Eye (tissue), 1 donor: ENCODE measurements around the gene RUVBL2.

ENCODE experiments used
- DNase-seq: peaks from one replicate; pipeline ENCODE4 v3.0.0-alpha.2; 2015

RUVBL2 gene

GRCh38 chr19:48989701-48990291 is 3.9 kb upstream of the RUVBL2 start:
- DNase-seq, result no peak

- no peak for DNase-seq
Measured at GRCh38 chr19:48990400-48990799, 3.3 kb upstream of the RUVBL2 start.

GRCh38 chr19:48991011-48991609 is 2.6 kb upstream of the RUVBL2 start:
- DNase-seq, result no peak

- DNase-seq, result peak; percentile 51
Measured at GRCh38 chr19:48991873-48992580, 1.7 kb upstream of the RUVBL2 start.

DNA sequence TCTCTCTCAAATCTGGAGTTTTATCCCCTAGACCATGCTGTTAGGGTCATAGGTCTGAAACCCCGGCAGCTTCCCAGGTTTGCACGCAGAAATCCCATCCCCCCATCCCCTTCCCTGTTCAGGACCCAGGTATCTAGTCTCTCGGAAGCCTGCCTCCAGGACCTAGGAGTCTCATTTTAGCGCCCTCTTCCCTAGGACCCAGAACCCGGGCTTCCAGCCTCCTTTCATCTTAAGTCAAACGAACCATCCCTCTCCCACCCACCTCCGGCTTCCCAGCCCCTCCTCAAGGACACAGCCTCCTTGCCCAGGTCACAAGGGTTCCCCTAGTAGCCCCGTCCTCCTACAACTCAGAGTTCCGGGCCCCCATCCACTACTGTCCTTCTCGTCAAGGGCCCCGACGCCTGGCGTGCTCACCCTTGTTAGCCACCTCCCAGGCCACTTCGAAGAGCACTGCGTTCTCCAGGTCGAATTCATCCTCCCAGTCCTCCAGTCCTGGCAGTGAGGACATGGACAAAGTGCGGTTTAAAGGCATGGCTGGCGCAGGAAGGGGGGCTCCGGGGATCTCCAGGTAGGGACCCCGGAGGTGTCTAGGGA is 1.0 kb upstream of the RUVBL2 start:
- no peak for DNase-seq

DNA sequence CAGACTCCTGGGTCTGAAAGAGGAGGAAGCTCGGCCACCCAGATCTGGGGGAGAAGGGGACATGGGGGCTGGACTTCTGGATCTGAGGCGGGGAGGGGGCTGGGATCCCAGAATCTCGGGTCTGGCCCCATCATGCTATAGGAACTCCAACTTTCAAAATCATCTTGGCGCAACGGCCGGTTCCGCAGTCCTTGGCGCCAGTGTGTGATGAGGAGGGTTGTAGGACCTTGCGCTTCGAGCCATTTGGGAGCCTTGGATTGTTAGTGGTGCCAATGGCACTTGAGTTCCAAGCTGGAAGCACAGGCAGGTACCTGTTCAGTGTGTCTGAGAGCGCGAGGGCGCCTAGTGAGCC is 324 bp downstream of the RUVBL2 start:
- DNase-seq, result no peak

- peak; percentile 58 for DNase-seq
Measured at GRCh38 chr19:48997972-48998371, 4.3 kb downstream of the RUVBL2 start.

DNA sequence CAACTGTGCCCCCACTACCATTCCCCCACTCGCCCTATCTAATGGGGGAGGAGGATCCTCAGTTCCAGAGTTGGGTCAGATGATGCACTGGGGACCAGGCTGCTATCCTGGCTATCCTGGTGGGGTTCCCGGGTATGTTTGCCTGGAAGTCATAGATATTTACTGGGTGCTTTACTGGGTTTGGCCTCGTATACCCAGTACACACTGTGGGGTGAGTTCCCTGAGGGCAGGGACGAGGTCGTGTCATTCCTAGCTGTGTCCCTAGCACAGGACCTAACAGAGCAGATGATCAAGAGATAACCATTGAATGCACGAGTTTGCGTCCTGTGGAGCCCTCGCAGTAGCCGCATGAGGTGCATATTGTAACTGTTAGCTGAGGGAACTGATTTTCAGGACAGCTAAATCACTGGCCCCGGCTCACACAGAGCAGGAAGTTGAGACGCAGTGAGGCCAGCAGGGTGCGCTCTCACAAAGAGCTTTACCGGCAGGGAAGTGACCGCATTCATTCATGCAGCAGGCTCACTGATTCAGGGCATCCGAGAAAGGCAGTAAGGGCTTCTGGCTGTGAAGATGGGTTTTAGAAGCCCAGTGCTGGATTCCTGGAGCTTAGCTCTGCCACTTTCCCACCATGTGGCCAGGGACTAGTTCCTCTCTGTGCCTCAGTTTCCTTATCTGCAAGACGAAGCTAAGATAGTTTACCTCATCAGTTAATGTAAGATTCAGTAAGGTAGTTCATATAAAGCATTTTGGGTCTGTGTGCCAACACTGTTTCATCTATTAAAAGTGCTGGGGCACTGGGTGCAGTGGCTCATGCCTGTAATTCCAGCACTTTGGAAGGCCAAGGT is 6.0 kb downstream of the RUVBL2 start:
- DNase-seq, result peak; percentile 86

GRCh38 chr19:49004133-49004532 is 10.4 kb downstream of the RUVBL2 start:
- DNase-seq, result no peak

DNA sequence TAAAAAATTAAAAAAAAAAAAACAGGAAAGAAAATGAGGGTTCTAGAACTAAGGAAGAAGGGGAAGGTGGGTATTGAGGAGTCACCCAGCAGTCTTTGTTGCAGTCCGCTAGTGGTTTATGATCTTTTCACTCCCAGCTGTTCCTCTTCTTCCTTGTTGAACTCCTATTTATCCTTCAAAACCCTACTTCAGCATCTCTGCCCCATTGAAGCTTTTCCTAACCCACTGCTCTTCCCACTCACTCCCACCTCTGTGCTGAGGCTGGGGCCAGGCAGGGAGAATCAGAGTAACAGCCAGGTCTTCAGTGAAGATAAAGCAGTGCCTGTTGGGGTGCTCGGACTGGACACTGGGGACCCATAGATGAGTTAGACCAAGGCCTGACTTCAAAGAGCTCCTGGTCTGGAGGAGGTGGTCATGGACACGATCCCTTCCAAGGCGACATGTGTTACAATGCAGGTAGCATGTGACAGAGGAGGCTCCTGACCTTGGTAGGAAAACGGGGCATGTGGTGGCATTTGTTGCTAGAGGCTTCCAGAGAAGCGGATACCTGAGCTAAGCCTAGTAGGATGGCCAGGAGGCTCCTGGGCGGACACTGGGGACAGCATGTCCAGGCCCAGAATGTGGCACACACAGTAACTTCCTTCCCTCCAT is 11.4 kb downstream of the RUVBL2 start:
- DNase-seq, result no peak

DNA sequence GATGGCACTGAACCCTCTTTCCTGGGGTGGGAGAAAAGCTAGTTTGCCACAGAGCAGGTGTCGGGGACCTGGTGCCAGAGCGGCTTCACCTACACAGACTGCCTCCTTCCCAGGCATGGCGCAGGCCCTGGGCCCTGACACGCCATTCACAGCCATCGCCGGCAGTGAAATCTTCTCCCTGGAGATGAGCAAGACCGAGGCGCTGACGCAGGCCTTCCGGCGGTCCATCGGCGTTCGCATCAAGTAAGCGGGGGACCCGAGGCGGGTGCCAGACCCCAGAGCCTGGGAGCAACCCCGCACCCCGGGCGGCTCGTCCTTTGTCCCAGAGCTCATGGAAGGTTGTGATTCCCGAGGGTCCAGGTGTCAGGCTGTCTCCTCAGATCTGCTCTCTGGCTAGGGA is 13.2 kb downstream of the RUVBL2 start:
- DNase-seq, result no peak

- no peak for DNase-seq
Measured at GRCh38 chr19:49009828-49010227, 16.1 kb downstream of the RUVBL2 start.

DNA sequence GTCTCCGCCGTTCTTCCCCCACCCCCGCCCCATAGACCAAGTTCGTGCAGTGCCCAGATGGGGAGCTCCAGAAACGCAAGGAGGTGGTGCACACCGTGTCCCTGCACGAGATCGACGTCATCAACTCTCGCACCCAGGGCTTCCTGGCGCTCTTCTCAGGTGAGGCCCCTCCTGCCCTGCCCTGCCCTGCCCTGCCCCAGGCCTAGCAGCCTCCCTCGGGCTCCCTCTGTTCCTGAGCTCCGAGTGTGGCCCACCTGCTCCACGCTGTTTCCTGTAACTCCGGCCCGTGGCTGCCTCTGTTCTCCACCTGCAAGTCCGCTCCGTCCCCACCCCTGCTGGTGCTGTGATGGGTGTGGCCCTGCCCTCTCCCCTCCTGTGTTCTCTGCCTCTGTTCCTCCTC is 16.8 kb downstream of the RUVBL2 start:
- DNase-seq, result no peak

DNA sequence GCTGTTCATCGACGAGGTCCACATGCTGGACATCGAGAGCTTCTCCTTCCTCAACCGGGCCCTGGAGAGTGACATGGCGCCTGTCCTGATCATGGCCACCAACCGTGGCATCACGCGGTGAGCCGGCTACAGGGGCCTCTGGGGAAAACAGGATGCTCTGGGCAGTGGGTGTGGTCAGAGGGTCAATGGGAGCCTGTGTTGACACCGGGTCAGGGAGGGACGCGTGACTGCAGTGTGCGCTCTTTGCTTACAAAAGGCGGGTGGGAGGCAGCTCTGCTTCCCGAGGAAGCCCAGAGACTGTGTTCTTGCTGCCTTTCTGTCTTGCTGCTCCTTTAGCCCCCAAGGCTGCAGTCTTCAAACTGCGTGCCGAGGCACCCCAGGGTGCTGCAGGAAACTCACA is 17.5 kb downstream of the RUVBL2 start:
- DNase-seq, result no peak

GRCh38 chr19:49014123-49014869 is 20.6 kb downstream of the RUVBL2 start:
- DNase-seq, result no peak

GRCh38 chr19:49014870-49015255 is 21.2 kb downstream of the RUVBL2 start:
- DNase-seq, result no peak

- DNase-seq, result no peak
Measured at GRCh38 chr19:49016067-49016839, 22.6 kb downstream of the RUVBL2 start.

GRCh38 chr19:49017041-49017665 is 23.5 kb downstream of the RUVBL2 start, which contains the start of gene LHB:
Gene LHB, minus strand, starts transcription at chr19:49017091. Its CDS starts 10 bp downstream, at chr19:49017081.
- DNase-seq, result no peak

DNA sequence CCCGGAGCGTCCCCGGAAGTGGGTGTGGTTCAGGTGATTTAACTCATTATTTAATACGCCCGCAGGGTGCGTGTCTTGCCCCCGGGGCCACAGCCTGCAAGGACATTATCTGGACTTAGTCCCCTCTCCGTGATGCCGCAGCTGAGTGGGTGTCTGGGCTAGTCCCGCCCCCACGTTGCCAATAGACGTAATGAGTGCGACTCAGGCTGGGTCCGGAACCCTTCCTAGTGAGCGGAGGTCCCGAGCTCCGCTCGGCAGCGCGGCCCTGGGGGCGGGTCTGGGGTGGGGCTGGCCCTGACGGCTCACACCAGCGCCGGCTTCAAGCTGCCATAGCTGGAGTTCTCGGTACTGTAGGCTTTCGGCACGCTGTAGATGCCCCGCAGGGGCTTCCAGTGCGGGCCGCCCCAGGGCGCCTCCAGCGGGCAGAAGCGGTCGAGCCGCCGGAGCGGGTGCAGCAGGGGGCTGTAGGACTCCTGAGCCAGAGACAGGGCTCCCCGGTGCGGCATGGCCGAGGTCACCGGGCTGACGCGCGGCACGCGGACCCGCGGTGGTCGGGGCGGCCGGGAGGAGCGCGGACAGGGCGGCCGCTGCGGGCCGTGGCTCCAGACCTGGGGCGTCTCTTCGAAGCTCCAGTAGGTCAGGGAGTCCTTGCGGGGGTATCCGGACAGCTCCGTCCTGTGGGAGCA is 24.1 kb downstream of the RUVBL2 start:
- DNase-seq, result peak; percentile 68
